Measurements from ENCODE around the gene ATF4.

Gene ATF4

GRCh38 chr22:39528681-39529486 lies 8.5 kb downstream of the ATF4 start:
- DNase-seq (ENCODE audit: low read depth) = no peak

GRCh38 chr22:39529487-39529851 lies 9.1 kb downstream of the ATF4 start:
- DNase-seq (ENCODE audit: low read depth) = no peak

- DNase-seq (ENCODE audit: low read depth) = no peak
Measured at GRCh38 chr22:39530116-39530515, 9.8 kb downstream of the ATF4 start.

- no peak for DNase-seq (ENCODE audit: low read depth)
Measured at GRCh38 chr22:39530692-39531331, 10.4 kb downstream of the ATF4 start.

GRCh38 chr22:39532215-39533073 lies 12.1 kb downstream of the ATF4 start, which contains the start of gene RPS19BP1:
TSS of gene RPS19BP1 (minus strand) at chr22:39532748. CDS start at chr22:39532738, 10 bp downstream.
- peak; percentile 97 for DNase-seq (ENCODE audit: low read depth)

GRCh38 chr22:39534092-39534506 lies 13.7 kb downstream of the ATF4 start:
- no peak for DNase-seq (ENCODE audit: low read depth)

GRCh38 chr22:39534591-39535356 lies 14.4 kb downstream of the ATF4 start:
- no peak for DNase-seq (ENCODE audit: low read depth)

- no peak for DNase-seq (ENCODE audit: low read depth)
Measured at GRCh38 chr22:39535357-39535725, 15.0 kb downstream of the ATF4 start.

GRCh38 chr22:39535831-39536449 lies 15.6 kb downstream of the ATF4 start:
- no peak for DNase-seq (ENCODE audit: low read depth)

GRCh38 chr22:39536711-39537110 lies 16.3 kb downstream of the ATF4 start:
- no peak for DNase-seq (ENCODE audit: low read depth)

GRCh38 chr22:39537975-39538374 lies 17.6 kb downstream of the ATF4 start:
- DNase-seq (ENCODE audit: low read depth) = no peak

- no peak for DNase-seq (ENCODE audit: low read depth)
Measured at GRCh38 chr22:39543095-39543494, 22.7 kb downstream of the ATF4 start.

- DNase-seq (ENCODE audit: low read depth) = no peak
Measured at GRCh38 chr22:39545386-39546365, 25.3 kb downstream of the ATF4 start.

- DNase-seq (ENCODE audit: low read depth) = no peak
Measured at GRCh38 chr22:39546889-39547586, 26.7 kb downstream of the ATF4 start.

- DNase-seq (ENCODE audit: low read depth) = no peak
Measured at GRCh38 chr22:39547587-39547947, 27.2 kb downstream of the ATF4 start.

- DNase-seq (ENCODE audit: low read depth) = no peak
Measured at GRCh38 chr22:39553429-39553828, 33.1 kb downstream of the ATF4 start.

- DNase-seq (ENCODE audit: low read depth) = no peak
Measured at GRCh38 chr22:39554151-39554550, 33.8 kb downstream of the ATF4 start.

GRCh38 chr22:39556970-39557841 lies 36.8 kb downstream of the ATF4 start:
- no peak for DNase-seq (ENCODE audit: low read depth)

Measured in HS-5 (cell line).